Neuronal stem cell (in vitro differentiated cells): Measurements from ENCODE around the gene LCOR.

Source experiments
- DNase-seq: peaks from one replicate; pipeline ENCODE4 v3.0.0-alpha.2; 2013; ENCODE audit warnings: low spot score
- H2AFZ ChIP-seq: one replicate; pipeline ENCODE4 v1.6.1; 2013; ENCODE audit warnings: mild to moderate bottlenecking, low read length, inconsistent platforms
- H2AK5ac ChIP-seq: 2 replicates; pipeline ENCODE4 v1.6.1; 2013; ENCODE audit warnings: low read depth, mild to moderate bottlenecking, inconsistent platforms, low read length, moderate library complexity, mixed read lengths
- H2BK120ac ChIP-seq: 2 replicates; pipeline ENCODE4 v1.6.1; 2013; ENCODE audit warnings: low read depth, mild to moderate bottlenecking, inconsistent platforms, low read length, moderate library complexity, mixed read lengths
- H2BK12ac ChIP-seq: one replicate; pipeline ENCODE4 v1.6.1; 2013; ENCODE audit warnings: low read length, inconsistent platforms
- H2BK15ac ChIP-seq: 2 replicates; pipeline ENCODE4 v1.6.1; 2013; ENCODE audit warnings: mild to moderate bottlenecking, low read length, inconsistent platforms, mixed read lengths
- H2BK5ac ChIP-seq: one replicate; pipeline ENCODE4 v1.6.1; 2013; ENCODE audit warnings: inconsistent platforms, mild to moderate bottlenecking, low read length, moderate library complexity
- H3K14ac ChIP-seq: one replicate; pipeline ENCODE4 v1.6.1; 2013; ENCODE audit warnings: low read length, inconsistent platforms
- H3K18ac ChIP-seq: 2 replicates; pipeline ENCODE4 v1.6.1; 2013; ENCODE audit warnings: low read length, inconsistent platforms
- H3K23ac ChIP-seq: 2 replicates; pipeline ENCODE4 v1.6.1; 2013; ENCODE audit warnings: low read depth, mild to moderate bottlenecking, mixed read lengths, low read length, inconsistent platforms; ENCODE audit not compliant: poor library complexity
- H3K27ac ChIP-seq: replicated peaks from 3 replicates; pipeline ENCODE4 v1.5.1; 2013; ENCODE audit warnings: low read length, inconsistent platforms
- H3K27me3 ChIP-seq, 3 experiments: 2 replicates each; pipeline ENCODE4 v1.6.1; 2013; ENCODE audit warnings: low read length in 3 of 3, mild to moderate bottlenecking in 2 of 3, inconsistent platforms in 1 of 3, low read depth in 1 of 3, mixed read lengths in 1 of 3, moderate library complexity in 1 of 3; ENCODE audit not compliant: control insufficient read depth in 3 of 3, insufficient read depth in 3 of 3
- H3K36me3 ChIP-seq, 2 donors: replicated peaks in 1 of 2; 2 replicates each; pipeline ENCODE4 v1.6.1; 2013; ENCODE audit warnings: low read length in 2 of 2; ENCODE audit not compliant: control insufficient read depth in 2 of 2, insufficient read depth in 2 of 2
- H3K4ac ChIP-seq: 2 replicates; pipeline ENCODE4 v1.6.1; 2013; ENCODE audit warnings: inconsistent platforms, mild to moderate bottlenecking, low read length, moderate library complexity
- H3K4me1 ChIP-seq, 2 donors: 1 replicate in 1 of 2; 2 replicates in 1 of 2; pipeline ENCODE4 v1.6.1; 2013; ENCODE audit warnings: low read length in 2 of 2, low read depth in 1 of 2; ENCODE audit not compliant: control insufficient read depth in 2 of 2, insufficient read depth in 1 of 2
- H3K4me2 ChIP-seq: one replicate; pipeline ENCODE4 v1.6.1; 2013; ENCODE audit warnings: mild to moderate bottlenecking, low read length, inconsistent platforms; ENCODE audit not compliant: insufficient read depth, poor library complexity, severe bottlenecking
- H3K4me3 ChIP-seq, 2 donors: 2 replicates each; pipeline ENCODE4 v1.5.1; 2013; ENCODE audit warnings: low read length in 2 of 2, mild to moderate bottlenecking in 2 of 2, inconsistent platforms in 1 of 2, moderate library complexity in 1 of 2
- H3K79me1 ChIP-seq: one replicate; pipeline ENCODE4 v1.6.1; 2013; ENCODE audit warnings: low read depth, mild to moderate bottlenecking, inconsistent platforms, low read length, moderate library complexity
- H3K9ac ChIP-seq: one replicate; pipeline ENCODE4 v1.6.1; 2013; ENCODE audit warnings: mild to moderate bottlenecking, low read depth, low read length, inconsistent platforms; ENCODE audit not compliant: poor library complexity
- H3K9me3 ChIP-seq, 2 donors: replicated peaks in 1 of 2; 2 replicates each; pipeline versions ENCODE3 to v1.6.1; 2013; ENCODE audit warnings: low read length in 2 of 2, mild to moderate bottlenecking in 2 of 2, inconsistent platforms in 1 of 2, low read depth in 1 of 2, mixed read lengths in 1 of 2, moderate library complexity in 1 of 2; ENCODE audit not compliant: control insufficient read depth in 2 of 2, insufficient read depth in 1 of 2
- H4K8ac ChIP-seq: one replicate; pipeline ENCODE4 v1.6.1; 2013; ENCODE audit warnings: low read depth, mild to moderate bottlenecking, inconsistent platforms, low read length, moderate library complexity
- H4K91ac ChIP-seq: one replicate; pipeline ENCODE4 v1.6.1; 2013; ENCODE audit warnings: low read length, low read depth, mild to moderate bottlenecking, inconsistent platforms; ENCODE audit not compliant: poor library complexity
- WGBS, 2 donors: extraction: QIAGEN DNeasy Blood & Tissue Kit; methylation state at CpG; one replicate each; pipeline ENCODE4 v1.1.7; 2013; ENCODE audit warnings: missing lambda C conversion rate in 2 of 2, mixed read lengths in 1 of 2; ENCODE audit not compliant: insufficient read length in 2 of 2, insufficient replicate concordance in 1 of 2; ENCODE audit errors: extremely low coverage in 2 of 2; 5-methylcytosine and 5-hydroxymethylcytosine counted together

LCOR gene

GRCh38 chr10:96998329-96998888, 166.3 kb downstream of the LCOR start:
- Histone ChIP-seq H3K79me1 (no peaks in the 10 kb centered on the region), H3K18ac (peak overlapping the region; percentile 6), H3K23ac (peak overlapping the region; percentile 10), H2AFZ (no peak overlapping the region), H2AK5ac (no peak overlapping the region), H2BK120ac (no peak overlapping the region), H3K9ac (no peak overlapping the region), H2BK15ac (no peak overlapping the region), H3K27me3 (no peaks in the 10 kb centered on the region), H2BK12ac (no peak overlapping the region), H3K14ac (no peak overlapping the region), H3K4ac (no peak overlapping the region), H3K4me1 (no peaks in the 10 kb centered on the region), H3K4me3 (no peak overlapping the region), H2BK5ac (peak overlapping the region; percentile 21), H4K8ac (no peak overlapping the region), H3K27ac (no peak overlapping the region), H4K91ac (no peak overlapping the region), H3K36me3 (no peaks in the 10 kb centered on the region), H3K4me2 (no peak overlapping the region), H3K9me3 (no peaks in the 10 kb centered on the region)
- no peak for DNase-seq
- WGBS, 2 donors: no CpG with 5 or more reads among the region's 14 CpGs

- H4K8ac ChIP-seq: no peak overlapping the region
- no peak overlapping the region for H3K9ac ChIP-seq
- H3K9me3 ChIP-seq: no peaks in the 10 kb centered on the region
- H2AK5ac ChIP-seq: peak overlapping the region; percentile 19
- H2BK15ac ChIP-seq: no peak overlapping the region
- peak overlapping the region; percentile 58 for H3K18ac ChIP-seq
- no peak overlapping the region for H3K4ac ChIP-seq
- H2BK12ac ChIP-seq: no peak overlapping the region
- no peak overlapping the region for H3K23ac ChIP-seq
- H3K4me3 ChIP-seq: no peak overlapping the region
- WGBS, 2 donors: no CpG with 5 or more reads among the region's 4 CpGs
- no peaks in the 10 kb centered on the region for H3K27me3 ChIP-seq
- no peak overlapping the region for H4K91ac ChIP-seq
- H2AFZ ChIP-seq: no peak overlapping the region
- H3K36me3 ChIP-seq: no peaks in the 10 kb centered on the region
- no peak overlapping the region for H2BK120ac ChIP-seq
- no peak overlapping the region for H3K14ac ChIP-seq
- H2BK5ac ChIP-seq: peak overlapping the region; percentile 21
- H3K27ac ChIP-seq: no peak overlapping the region
- no peak for DNase-seq
- no peaks in the 10 kb centered on the region for H3K4me1 ChIP-seq
- H3K79me1 ChIP-seq: no peaks in the 10 kb centered on the region
- H3K4me2 ChIP-seq: no peak overlapping the region
Measured at GRCh38 chr10:96999337-96999736, 167.2 kb downstream of the LCOR start.

- no peaks in the 10 kb centered on the region for H3K79me1 ChIP-seq
- no peak overlapping the region for H3K23ac ChIP-seq
- no peak overlapping the region for H3K27ac ChIP-seq
- no peak overlapping the region for H4K91ac ChIP-seq
- H2AFZ ChIP-seq: no peak overlapping the region
- peaks cover 0 to 2% of the 10 kb centered on the region in 2 donors for H3K9me3 ChIP-seq
- no peak overlapping the region for H4K8ac ChIP-seq
- H3K18ac ChIP-seq: peak overlapping the region; percentile 25
- H2BK15ac ChIP-seq: no peak overlapping the region
- H3K4me3 ChIP-seq: no peak overlapping the region
- no peak overlapping the region for H3K4me2 ChIP-seq
- no peak overlapping the region for H2BK12ac ChIP-seq
- no peak overlapping the region for H3K14ac ChIP-seq
- no peak overlapping the region for H3K9ac ChIP-seq
- H2BK120ac ChIP-seq: no peak overlapping the region
- no CpG with 5 or more reads among the region's 4 CpGs for WGBS, 2 donors
- H3K4me1 ChIP-seq: no peaks in the 10 kb centered on the region
- H3K4ac ChIP-seq: peak overlapping the region; percentile 93
- H3K36me3 ChIP-seq: no peaks in the 10 kb centered on the region
- no peaks in the 10 kb centered on the region for H3K27me3 ChIP-seq
- no peak overlapping the region for H2BK5ac ChIP-seq
- DNase-seq: no peak
- H2AK5ac ChIP-seq: peak overlapping the region; percentile 81
Measured at GRCh38 chr10:96999987-97000386, 167.9 kb downstream of the LCOR start.

GRCh38 chr10:97000487-97001182, 168.5 kb downstream of the LCOR start:
- WGBS, 2 donors: no CpG with 5 or more reads among the region's 25 CpGs
- Histone ChIP-seq H3K36me3 (no peaks in the 10 kb centered on the region), H3K23ac (peak overlapping the region; percentile 23)

More at GRCh38 chr10:97000487-97001182, 168.5 kb downstream of the LCOR start:
- Histone ChIP-seq H2BK12ac (no peak overlapping the region), H3K79me1 (no peaks in the 10 kb centered on the region), H3K9ac (no peak overlapping the region), H4K91ac (no peak overlapping the region), H3K14ac (no peak overlapping the region), H3K18ac (peak overlapping the region; percentile 74), H2BK5ac (no peak overlapping the region), H2AFZ (no peak overlapping the region), H4K8ac (peak overlapping the region; percentile 25), H3K4me3 (no peak overlapping the region), H3K9me3 (peaks cover 0 to 2% of the 10 kb centered on the region in 2 donors), H2BK120ac (no peak overlapping the region), H3K27ac (no peak overlapping the region), H3K4me2 (no peak overlapping the region), H2BK15ac (peak overlapping the region; percentile 35), H3K27me3 (no peaks in the 10 kb centered on the region), H3K4me1 (no peaks in the 10 kb centered on the region), H2AK5ac (peak overlapping the region; percentile 81), H3K4ac (peak overlapping the region; percentile 93)
- no peak for DNase-seq
